PC-3 (cell line): ENCODE data around the gene TMEM119. TPM values are rescaled to one million over a fixed set of nuclear protein-coding genes. Genes with fewer than 3 reads are reported as not detected.
A peak's percentile ranks its signal among the peaks of the same experiment; 100 is the strongest.

Experiments
- ATAC-seq: fragments of 200-7000 bp; cut with Tn5 transposase; 2 replicates; pipeline ENCODE4 v1.9.1; 2020; ENCODE audit warnings: mild to moderate bottlenecking, moderate library complexity
- BruUV-seq: library from RNA; stranded (reverse); fragments of 400-500 nt; replicated peaks from 2 replicates; lab custom pipeline; 2021; lab: Mats Ljungman, UMichigan
- CTCF ChIA-PET: fragments of 300-600 bp; sonication (Branson Sonifier 250); formaldehyde crosslinking; loops from one replicate; lab custom pipeline; 2022; ENCODE audit warnings: antibody characterized with exemption; lab: Charles Lee
- POLR2A ChIA-PET: fragments of 300-600 bp; sonication (Branson Sonifier 250); formaldehyde crosslinking; loops from one replicate; lab custom pipeline; 2022; ENCODE audit warnings: antibody characterized with exemption; ENCODE audit not compliant: unreplicated experiment; lab: Charles Lee
- DNase-seq: peaks from one replicate; pipeline ENCODE4 v3.0.0-alpha.2; 2015
- H2AFZ ChIP-seq: fragments of 300-600 bp; sonication (generic); 2 replicates; pipeline ENCODE4 v1.6.0; 2016; ENCODE audit warnings: antibody characterized with exemption, low read length
- H3F3A ChIP-seq: fragments of 300-600 bp; sonication (generic); one replicate; pipeline ENCODE4 v1.6.0; 2017; ENCODE audit warnings: antibody characterized with exemption, low read length, control low read depth, mild to moderate bottlenecking; ENCODE audit not compliant: unreplicated experiment
- H3K27ac ChIP-seq: fragments of 300-600 bp; sonication (generic); 2 replicates; pipeline ENCODE4 v1.5.1; 2016; ENCODE audit warnings: mild to moderate bottlenecking, low read length
- H3K27me3 ChIP-seq: fragments of 300-600 bp; sonication (generic); 2 replicates; pipeline ENCODE4 v1.6.1; 2016; ENCODE audit warnings: low read length, mixed read lengths
- H3K36me3 ChIP-seq: fragments of 300-600 bp; sonication (generic); 2 replicates; pipeline ENCODE4 v1.6.1; 2016; ENCODE audit warnings: low read depth, mixed run types, low read length, mixed read lengths
- H3K4me1 ChIP-seq: fragments of 300-600 bp; sonication (generic); 2 replicates; pipeline ENCODE4 v1.5.1; 2016; ENCODE audit warnings: low read length; ENCODE audit not compliant: insufficient read depth
- H3K4me2 ChIP-seq: fragments of 300-600 bp; sonication (generic); 2 replicates; pipeline ENCODE4 v1.6.0; 2016; ENCODE audit warnings: low read length
- H3K4me3 ChIP-seq: fragments of 300-600 bp; sonication (generic); 2 replicates; pipeline ENCODE4 v1.5.1; 2016; ENCODE audit warnings: mild to moderate bottlenecking, low read length, mixed read lengths
- H3K79me2 ChIP-seq: fragments of 300-600 bp; sonication (generic); 2 replicates; pipeline ENCODE4 v1.6.1; 2017; ENCODE audit warnings: low read length, mixed read lengths
- H3K9ac ChIP-seq: fragments of 300-600 bp; sonication (generic); 2 replicates; pipeline ENCODE4 v1.6.0; 2016; ENCODE audit warnings: mild to moderate bottlenecking, low read length
- H3K9me2 ChIP-seq: fragments of 300-600 bp; sonication (generic); replicated peaks from 2 replicates; pipeline ENCODE4 v1.6.1; 2016; ENCODE audit warnings: mixed run types, low read length, mixed read lengths
- H3K9me3 ChIP-seq: fragments of 300-600 bp; sonication (generic); 2 replicates; pipeline ENCODE4 v1.6.1; 2016; ENCODE audit warnings: low read length, mixed read lengths
- H4K20me1 ChIP-seq: fragments of 300-600 bp; sonication (generic); 2 replicates; pipeline ENCODE4 v1.6.1; 2016; ENCODE audit warnings: low read length, mixed read lengths
- CTCF ChIP-seq: fragments of 300-600 bp; sonication (generic); conservative IDR thresholded peaks from 2 replicates; pipeline ENCODE4 v1.5.1; 2017; ENCODE audit warnings: antibody characterized with exemption, low read depth, mild to moderate bottlenecking, low read length
- EZH2 ChIP-seq: fragments of 300-600 bp; sonication (generic); IDR thresholded peaks from one replicate; pipeline ENCODE4 v1.6.1; 2017; ENCODE audit warnings: antibody characterized with exemption, mild to moderate bottlenecking, low read length; ENCODE audit not compliant: unreplicated experiment
- EZH2phosphoT487 ChIP-seq: fragments of 300-600 bp; sonication (generic); IDR thresholded peaks from 2 replicates; pipeline ENCODE4 v1.6.1; 2018; ENCODE audit warnings: mild to moderate bottlenecking, antibody characterized with exemption, low read length, borderline replicate concordance
- intact Hi-C: fragments of 100-400 bp; cut with micrococcal nuclease; formaldehyde crosslinking; loops from 2 replicates; pipeline ENCODE4 v1.9.0; 2023
- total RNA-seq: library from RNA; depleted of rRNA; stranded (reverse); fragments of >200 nt; gene quantifications from 2 replicates; pipeline ENCODE4 v1.2.3, GENCODE V29; 2014

The TMEM119 gene
- total RNA-seq, 1 experiment from 2014 or later = not detected

GRCh38 chr12:108561852-108562347 lies 36.0 kb downstream of the TMEM119 start:
- Histone ChIP-seq H3K36me3 (peaks cover 31% of the 10 kb centered on the region), H3K9me3 (no peaks in the 10 kb centered on the region), H3K27me3 (no peaks in the 10 kb centered on the region), H2AFZ (peak overlapping the region; percentile 91), H3K4me3 (peak overlapping the region; percentile 90), H3K4me2 (peak overlapping the region; percentile 92), H3K9ac (peak overlapping the region; percentile 96), H3K27ac (peak overlapping the region; percentile 74), H3K4me1 (peaks cover 38% of the 10 kb centered on the region), H3K9me2 (no peaks in the 10 kb centered on the region), H4K20me1 (peaks cover 17% of the 10 kb centered on the region), H3K79me2 (peaks cover 69% of the 10 kb centered on the region), H3F3A (peaks cover 5% of the 10 kb centered on the region)
- POLR2A ChIA-PET = interaction anchor here (0.5 kb wide), 1 partner anchor 134 kb away, joined by 5 read pairs; no protein-coding TSS in a partner anchor
- DNase-seq = peak; percentile 15
- CTCF ChIA-PET = interaction anchor here (0.7 kb wide), 1 partner anchor 243 kb away, joined by 3 read pairs; no protein-coding TSS in a partner anchor
- peak; percentile 2 for ATAC-seq
- no TSS peak for BruUV-seq
- no peak for TF ChIP-seq EZH2phosphoT487
- no peak for TF ChIP-seq CTCF
- no peak for TF ChIP-seq EZH2
- intact Hi-C loops = loop anchor here (2.0 to 5.0 kb wide), 4 partner anchors 70 to 531 kb away; partner anchors contain the start of genes ALKBH2, SELPLG and SSH1

GRCh38 chr12:108560752-108561719 lies 36.8 kb downstream of the TMEM119 start, which contains the start of gene SART3:
Gene SART3, minus strand, starts transcription at chr12:108561173. Its CDS starts 19 bp downstream, at chr12:108561154.
- Histone ChIP-seq H3K27ac (peak within 1 kb of the TSS; percentile 74), H4K20me1 (peaks cover 26% of the 10 kb centered on the region), H3K4me2 (peak within 1 kb of the TSS; percentile 92), H3K4me1 (peaks cover 33% of the 10 kb centered on the region), H3K4me3 (peak within 1 kb of the TSS; percentile 90), H3F3A (peaks cover 5% of the 10 kb centered on the region), H3K9ac (peak within 1 kb of the TSS; percentile 96), H2AFZ (peak within 1 kb of the TSS; percentile 91), H3K9me3 (no peaks in the 10 kb centered on the region), H3K27me3 (no peaks in the 10 kb centered on the region), H3K79me2 (peaks cover 77% of the 10 kb centered on the region), H3K36me3 (peaks cover 32% of the 10 kb centered on the region), H3K9me2 (no peaks in the 10 kb centered on the region)
- ATAC-seq (peak; percentile 31), DNase-seq (peak; percentile 89)
- ChIA-PET POLR2A (no interaction called here), CTCF (no interaction called here)
- no TSS peak for BruUV-seq
- TF ChIP-seq EZH2 (no peak), CTCF (no peak), EZH2phosphoT487 (no peak)
- intact Hi-C loops = loop anchor here (5.0 kb wide), 3 partner anchors 71 to 296 kb away; partner anchors contain the start of genes SELPLG and SSH1
